ENCODE data around the gene CLK1.

Gene CLK1

DNA sequence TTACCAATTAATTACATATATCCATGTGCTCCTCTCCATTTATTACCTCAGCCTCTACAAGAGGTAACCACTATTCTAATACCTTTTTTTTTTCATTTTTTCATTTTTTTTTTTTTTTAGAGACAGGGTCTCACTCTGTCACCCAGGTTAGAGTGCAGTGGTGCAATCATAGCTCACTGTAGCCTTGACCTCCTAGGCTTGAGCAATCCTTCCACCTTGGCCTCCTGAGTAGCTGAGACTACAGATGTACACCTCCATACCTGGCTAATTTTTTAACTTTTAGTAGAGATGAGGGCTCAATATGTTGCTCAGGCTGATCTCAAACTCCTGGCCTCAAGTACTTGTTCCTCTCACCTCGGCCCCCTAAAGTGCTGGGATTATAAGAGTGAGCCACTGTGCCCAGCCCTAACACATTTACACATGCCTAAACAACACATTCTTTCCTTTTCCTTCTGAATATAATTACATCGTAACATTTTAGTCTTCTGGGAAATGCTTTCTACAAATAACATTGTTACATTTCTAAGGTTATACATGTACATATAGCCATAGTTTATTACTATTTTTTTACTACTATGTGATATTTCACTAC lies 13.9 kb upstream of the CLK1 start:
- no peaks in the 10 kb centered on the region for H3K27me3 ChIP-seq
- H3K9me3 ChIP-seq = no peaks in the 10 kb centered on the region
- H3K4me1 ChIP-seq = no peaks in the 10 kb centered on the region
- peaks cover 95% of the 10 kb centered on the region for H3K36me3 ChIP-seq
- no peak for TF ChIP-seq Cebpa-rat (IDR thresholded peaks at IDR 0.05)
- no peak overlapping the region for H3K9ac ChIP-seq
- H3K4me3 ChIP-seq = no peak overlapping the region
- H4K20me1 ChIP-seq = no peaks in the 10 kb centered on the region
- H3K4me2 ChIP-seq = no peak overlapping the region
- no peak overlapping the region for H3K27ac ChIP-seq

DNA sequence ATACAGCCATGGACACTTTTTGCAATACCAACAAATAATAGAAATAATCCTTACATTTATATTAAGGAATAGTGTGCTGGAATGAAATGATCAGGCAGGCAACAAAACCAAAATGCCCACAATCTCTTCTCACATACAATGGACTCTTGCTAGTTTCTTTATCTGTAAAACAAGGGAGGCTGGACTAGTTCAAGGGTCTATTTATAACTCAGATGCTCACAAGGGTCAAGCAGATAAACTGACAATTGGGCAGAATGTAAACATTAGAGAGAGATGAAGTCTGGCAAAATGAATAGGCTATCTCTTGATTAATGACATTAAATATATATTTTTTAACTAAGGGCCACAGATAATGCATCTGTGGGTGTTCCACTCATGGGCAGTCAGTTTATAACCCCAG lies 13.0 kb upstream of the CLK1 start:
- no peaks in the 10 kb centered on the region for H3K9me3 ChIP-seq
- H3K4me3 ChIP-seq = no peak overlapping the region
- no peaks in the 10 kb centered on the region for H3K4me1 ChIP-seq
- H4K20me1 ChIP-seq = no peaks in the 10 kb centered on the region
- no peak overlapping the region for H3K4me2 ChIP-seq
- no peak for TF ChIP-seq Cebpa-rat (IDR thresholded peaks at IDR 0.05)
- H3K9ac ChIP-seq = no peak overlapping the region
- H3K36me3 ChIP-seq = peaks cover 95% of the 10 kb centered on the region
- no peaks in the 10 kb centered on the region for H3K27me3 ChIP-seq
- H3K27ac ChIP-seq = no peak overlapping the region

DNA sequence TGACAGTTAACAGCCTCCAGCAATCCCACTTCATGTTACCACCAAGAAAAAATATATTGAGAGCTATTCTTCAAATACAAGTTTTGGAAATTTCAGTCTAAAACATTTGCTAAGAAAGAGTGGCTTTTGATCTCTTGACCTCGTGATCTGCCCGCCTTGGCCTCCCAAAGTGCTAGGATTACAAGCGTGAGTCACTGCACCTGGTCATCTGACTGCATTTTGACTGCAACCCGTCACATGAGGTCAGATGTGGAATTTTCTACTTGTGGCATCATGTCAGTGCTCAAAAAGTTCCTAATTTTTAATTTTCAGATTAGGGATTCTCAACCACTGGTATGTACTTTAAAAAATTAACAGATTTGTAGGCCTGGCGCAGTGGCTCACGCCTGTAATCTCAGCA lies 9.1 kb upstream of the CLK1 start:
- Histone ChIP-seq H4K20me1 (no peaks in the 10 kb centered on the region), H3K27me3 (no peaks in the 10 kb centered on the region), H3K9ac (no peak overlapping the region), H3K27ac (no peak overlapping the region), H3K4me1 (no peaks in the 10 kb centered on the region; the same call in 1 of the 2 replicates), H3K4me2 (no peak overlapping the region), H3K4me3 (no peak overlapping the region), H3K36me3 (peaks cover 84% of the 10 kb centered on the region), H3K9me3 (no peaks in the 10 kb centered on the region)
- no peak for TF ChIP-seq Cebpa-rat (IDR thresholded peaks at IDR 0.05)

DNA sequence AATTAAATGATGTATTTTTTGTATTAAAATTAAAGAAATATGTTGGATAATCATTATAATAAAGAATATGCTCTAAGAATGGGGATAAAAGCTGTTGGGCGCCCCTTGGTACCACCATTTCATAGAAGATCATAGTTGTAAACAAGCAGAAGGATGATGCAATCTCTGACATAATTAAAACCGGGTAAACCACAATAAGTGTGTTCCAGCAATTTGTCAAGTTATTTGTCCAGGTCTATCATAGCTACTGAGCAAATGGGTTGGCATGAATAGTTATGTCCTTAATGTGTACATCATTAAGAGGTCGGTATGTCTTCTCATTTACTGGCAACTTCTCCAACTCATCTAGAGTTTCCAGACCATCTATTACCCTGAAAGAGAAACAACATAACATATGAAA lies 6.7 kb upstream of the CLK1 start:
- peak; percentile 30; the same call in 1 of the 2 replicates for TF ChIP-seq Cebpa-rat (IDR thresholded peaks at IDR 0.05)
- Histone ChIP-seq H3K27ac (no peak overlapping the region), H4K20me1 (no peaks in the 10 kb centered on the region), H3K4me2 (no peak overlapping the region), H3K9me3 (no peaks in the 10 kb centered on the region), H3K9ac (no peak overlapping the region), H3K36me3 (peaks cover 63% of the 10 kb centered on the region), H3K27me3 (no peaks in the 10 kb centered on the region), H3K4me1 (no peaks in the 10 kb centered on the region; the same call in 1 of the 2 replicates), H3K4me3 (no peak overlapping the region)

DNA sequence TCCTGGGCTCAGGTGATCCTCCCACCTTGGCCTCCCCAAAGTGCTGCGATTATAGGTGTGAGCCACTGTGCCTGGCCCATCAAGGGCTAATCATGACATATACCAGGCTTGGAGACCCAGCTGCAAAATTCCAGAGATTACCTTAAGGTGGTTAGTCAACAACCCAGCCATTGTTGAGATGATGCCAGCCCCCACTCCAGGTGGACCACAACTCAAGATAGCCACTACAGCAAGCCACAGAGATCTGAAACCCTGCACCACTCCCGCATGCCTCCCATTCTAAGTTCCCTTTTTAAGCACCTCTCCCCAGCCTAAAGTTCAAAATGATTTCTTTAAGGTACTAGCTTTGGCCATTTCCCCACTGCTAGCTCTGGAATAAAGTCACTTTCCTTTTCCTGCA lies 4.6 kb upstream of the CLK1 start:
- Histone ChIP-seq H3K27me3 (no peaks in the 10 kb centered on the region), H3K4me2 (no peak overlapping the region), H3K9ac (no peak overlapping the region), H3K36me3 (peaks cover 43% of the 10 kb centered on the region), H3K4me1 (peaks cover 7% of the 10 kb centered on the region), H3K4me3 (no peak overlapping the region), H3K9me3 (no peaks in the 10 kb centered on the region), H4K20me1 (no peaks in the 10 kb centered on the region), H3K27ac (no peak overlapping the region)
- TF ChIP-seq Cebpa-rat (IDR thresholded peaks at IDR 0.05) = no peak

DNA sequence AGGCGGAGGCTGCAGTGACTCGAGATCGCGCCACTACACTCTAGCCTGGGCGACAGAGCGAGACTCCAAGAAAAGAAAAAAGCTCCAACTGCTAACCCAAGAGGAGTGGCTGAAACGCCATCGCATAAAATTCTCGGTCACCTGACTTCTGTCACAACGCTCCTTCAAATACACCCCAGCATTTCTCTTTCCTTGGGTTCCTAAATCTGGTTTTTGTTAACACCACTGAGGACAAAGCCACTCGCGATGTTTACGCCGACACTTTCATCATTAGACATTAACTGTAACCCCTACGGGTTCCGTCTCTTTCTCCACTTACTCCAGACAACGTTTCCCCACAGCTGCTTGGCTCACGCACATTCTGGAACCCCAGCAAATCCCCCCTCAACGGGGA lies 679 bp downstream of the CLK1 start:
- Histone ChIP-seq H3K36me3 (peaks cover 22% of the 10 kb centered on the region), H3K4me3 (peak overlapping the region; percentile 96), H3K27ac (peak overlapping the region; percentile 100), H3K9ac (peak overlapping the region; percentile 100), H3K4me1 (peaks cover 24% of the 10 kb centered on the region), H3K9me3 (no peaks in the 10 kb centered on the region), H3K27me3 (no peaks in the 10 kb centered on the region), H3K4me2 (peak overlapping the region; percentile 87), H4K20me1 (peaks cover 49% of the 10 kb centered on the region)
- no peak for TF ChIP-seq Cebpa-rat (IDR thresholded peaks at IDR 0.05)

DNA sequence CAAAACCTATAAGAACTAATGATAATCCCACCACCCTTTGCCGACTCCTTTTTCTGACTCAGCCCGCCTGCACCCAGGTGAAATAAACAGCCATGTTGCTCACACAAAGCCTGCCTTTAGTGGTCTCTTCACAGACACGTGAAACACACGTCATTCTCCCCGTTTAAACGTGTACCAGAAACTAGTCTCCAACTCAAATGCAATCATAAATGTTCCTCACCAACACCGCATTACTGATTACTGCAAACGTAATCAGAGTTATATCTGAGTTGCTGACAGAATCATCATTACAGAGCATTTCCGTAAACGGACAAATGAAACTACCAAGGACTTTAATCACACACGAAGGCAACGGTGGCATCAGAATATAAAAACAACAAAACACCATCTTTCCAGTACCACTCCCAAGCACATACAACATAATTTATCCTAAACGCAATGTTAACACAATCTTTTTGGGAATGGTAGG lies 1.9 kb downstream of the CLK1 start:
- peak overlapping the region; percentile 100 for H3K9ac ChIP-seq
- no peak for TF ChIP-seq Cebpa-rat (IDR thresholded peaks at IDR 0.05)
- H3K9me3 ChIP-seq = no peaks in the 10 kb centered on the region
- peak overlapping the region; percentile 87 for H3K4me2 ChIP-seq
- peak overlapping the region; percentile 100 for H3K27ac ChIP-seq
- no peaks in the 10 kb centered on the region for H3K27me3 ChIP-seq
- peaks cover 34% of the 10 kb centered on the region for H3K36me3 ChIP-seq
- peaks cover 61% of the 10 kb centered on the region for H4K20me1 ChIP-seq
- H3K4me1 ChIP-seq = peaks cover 24% of the 10 kb centered on the region
- H3K4me3 ChIP-seq = peak overlapping the region; percentile 96

DNA sequence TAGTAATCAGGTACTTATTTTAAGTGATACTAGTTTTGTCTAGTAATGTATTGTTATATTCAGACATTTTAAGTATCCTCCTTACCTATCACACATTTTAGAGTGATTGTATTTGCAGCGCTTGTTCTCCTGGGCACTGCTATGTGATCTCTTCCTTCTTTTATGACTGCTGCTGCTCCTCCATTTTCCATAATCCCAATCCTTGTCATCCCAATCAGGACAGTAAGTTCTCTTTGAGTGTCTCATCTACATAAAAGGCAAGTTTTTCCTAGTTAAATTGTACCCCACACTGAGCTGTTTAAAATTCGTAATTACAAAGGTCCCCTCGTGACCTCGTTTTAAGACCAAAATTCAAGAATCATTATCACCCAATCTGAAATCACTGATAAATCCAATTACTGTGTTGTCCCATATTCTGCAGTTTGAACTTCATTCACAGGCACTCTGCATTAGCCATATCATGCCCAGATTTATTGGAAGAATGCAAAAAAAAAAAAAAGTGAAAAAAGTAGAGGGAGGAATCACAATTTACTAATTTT lies 2.8 kb downstream of the CLK1 start:
- Histone ChIP-seq H3K4me2 (peak overlapping the region; percentile 87), H4K20me1 (peaks cover 70% of the 10 kb centered on the region), H3K27ac (peak overlapping the region; percentile 100; the same call in 1 of the 2 replicates), H3K9ac (peak overlapping the region; percentile 100), H3K9me3 (no peaks in the 10 kb centered on the region), H3K27me3 (no peaks in the 10 kb centered on the region), H3K4me3 (peak overlapping the region; percentile 96), H3K4me1 (peaks cover 24% of the 10 kb centered on the region), H3K36me3 (peaks cover 43% of the 10 kb centered on the region)
- no peak for TF ChIP-seq Cebpa-rat (IDR thresholded peaks at IDR 0.05)

DNA sequence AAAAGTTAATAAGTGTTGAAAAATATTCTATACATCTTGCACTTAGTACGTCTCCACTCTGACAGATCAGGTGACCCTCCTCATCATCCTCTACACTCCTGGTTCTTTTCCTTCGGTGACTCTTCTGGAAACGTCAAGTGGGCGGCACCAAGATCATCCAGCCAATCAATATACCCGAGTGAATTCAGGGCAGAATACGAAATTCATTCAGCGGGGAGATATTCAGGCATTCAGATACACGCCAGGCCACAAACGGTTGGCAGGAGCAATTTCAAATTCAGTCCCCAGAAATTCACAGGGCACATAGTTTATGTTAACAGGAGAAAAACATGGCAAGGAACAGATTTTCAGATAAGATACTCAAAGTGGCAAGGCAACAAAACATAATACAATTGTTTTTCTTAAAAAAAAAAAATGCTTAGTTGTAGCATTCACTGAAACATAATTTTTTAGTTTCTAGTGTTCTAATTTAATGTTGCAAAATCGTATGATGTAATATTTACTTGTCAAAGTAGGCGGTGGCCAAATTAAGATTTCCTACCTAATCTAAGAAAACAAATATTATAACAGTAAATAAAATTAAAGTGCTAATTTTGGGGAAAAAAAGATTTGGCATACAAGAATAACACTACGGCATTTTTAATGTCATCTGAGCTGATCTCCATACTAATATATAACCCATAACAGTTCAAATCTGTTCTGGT lies 4.2 kb downstream of the CLK1 start:
- H3K9ac ChIP-seq = 0 out of 2 replicates have a peak overlapping the region, but pooled peaks have one; percentile 100
- TF ChIP-seq Cebpa-rat (IDR thresholded peaks at IDR 0.05) = no peak
- peaks cover 23% of the 10 kb centered on the region for H3K4me1 ChIP-seq
- no peaks in the 10 kb centered on the region for H3K9me3 ChIP-seq
- peak overlapping the region; percentile 87 for H3K4me2 ChIP-seq
- peaks cover 85% of the 10 kb centered on the region for H4K20me1 ChIP-seq
- H3K4me3 ChIP-seq = peak overlapping the region; percentile 96
- no peaks in the 10 kb centered on the region for H3K27me3 ChIP-seq
- H3K27ac ChIP-seq = no peak overlapping the region
- peaks cover 58% of the 10 kb centered on the region for H3K36me3 ChIP-seq

DNA sequence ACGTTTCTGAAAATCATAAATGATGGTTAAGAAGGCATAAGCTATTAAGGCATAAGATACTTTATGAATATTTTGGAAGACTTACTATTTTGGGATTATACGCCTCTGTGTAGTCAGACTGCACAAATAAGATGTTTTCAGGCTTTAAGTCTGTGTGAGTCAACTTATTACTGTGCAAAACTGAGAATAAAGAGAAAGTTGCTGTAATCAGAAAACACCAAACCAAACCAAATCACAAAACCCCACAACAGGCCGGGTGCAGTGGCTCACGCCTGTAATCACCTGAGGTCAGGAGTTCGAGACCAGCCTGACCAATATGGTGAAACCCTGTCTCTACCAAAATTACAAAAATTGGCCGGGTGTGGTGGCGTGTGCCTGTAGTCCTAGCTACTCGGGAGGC lies 7.7 kb downstream of the CLK1 start:
- peaks cover 100% of the 10 kb centered on the region for H4K20me1 ChIP-seq
- no peak for TF ChIP-seq Cebpa-rat (IDR thresholded peaks at IDR 0.05)
- no peaks in the 10 kb centered on the region for H3K27me3 ChIP-seq
- H3K4me1 ChIP-seq = peaks cover 18% of the 10 kb centered on the region
- no peak overlapping the region for H3K4me2 ChIP-seq
- no peak overlapping the region for H3K27ac ChIP-seq
- H3K9me3 ChIP-seq = no peaks in the 10 kb centered on the region
- H3K9ac ChIP-seq = no peak overlapping the region
- peaks cover 92% of the 10 kb centered on the region for H3K36me3 ChIP-seq
- H3K4me3 ChIP-seq = no peak overlapping the region
